GM19372 (cell line): ENCODE data around the gene CCDC85A.
"Not testable (repeated sequence)": the region's sequence is repeated elsewhere in the genome, so short reads cannot be mapped to it uniquely, and the experiment has no call there.

Experiments used
- ATAC-seq: cut with Tn5 transposase; IDR thresholded peaks from one replicate; pipeline ENCODE4 v1.9.1; 2021; ENCODE audit warnings: mild to moderate bottlenecking, low read depth, moderate library complexity; ENCODE audit not compliant: unreplicated experiment

The CCDC85A gene

DNA sequence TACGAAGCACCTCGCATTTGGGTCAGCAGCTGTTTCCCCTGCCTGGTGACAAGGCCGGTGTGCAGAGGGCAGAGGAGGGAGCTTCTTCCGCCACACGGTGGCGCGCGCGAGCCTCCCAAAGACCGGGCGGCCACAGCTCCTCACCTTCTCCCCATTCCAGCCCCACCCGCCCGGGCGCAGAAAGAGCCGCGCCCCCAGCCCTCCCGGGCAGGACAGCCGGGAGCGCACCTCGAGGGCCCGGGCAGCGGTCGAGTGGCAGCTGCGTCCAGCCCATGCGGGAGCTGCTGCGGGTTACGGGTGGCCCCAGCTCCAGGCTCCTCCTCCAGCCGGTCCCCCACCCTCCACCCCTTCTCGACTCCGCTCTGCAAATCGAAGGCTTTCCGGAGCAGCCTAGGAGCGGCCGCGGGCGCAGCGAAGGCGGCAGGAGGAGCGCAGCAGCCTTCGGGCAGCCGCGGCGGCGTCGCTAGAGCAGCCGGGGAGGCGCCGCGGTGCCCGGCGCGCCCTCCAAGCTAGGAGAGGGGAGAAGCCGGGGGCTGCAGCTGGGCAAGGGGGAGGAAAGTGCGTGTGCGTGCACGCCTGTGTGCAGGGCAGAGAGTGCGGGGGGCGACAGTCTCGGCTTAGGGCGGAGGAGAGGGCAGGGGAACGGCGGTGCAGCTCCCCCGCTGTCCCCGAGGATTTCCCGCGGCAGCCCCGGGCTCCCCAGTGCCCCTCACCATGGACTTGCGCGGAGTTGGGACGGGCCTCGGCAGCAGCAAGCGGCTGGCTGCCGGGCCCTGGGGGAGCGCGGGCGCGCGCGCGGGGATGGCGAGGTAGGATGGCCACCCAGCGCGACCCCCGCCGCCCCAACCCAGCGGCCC, at the start of gene CCDC85A:
Gene CCDC85A (plus strand): TSS at position 348 of the 857 bp plus-strand sequence. CDS start 635 bp downstream, outside the sequence.
- ATAC-seq: peak; percentile 95

DNA sequence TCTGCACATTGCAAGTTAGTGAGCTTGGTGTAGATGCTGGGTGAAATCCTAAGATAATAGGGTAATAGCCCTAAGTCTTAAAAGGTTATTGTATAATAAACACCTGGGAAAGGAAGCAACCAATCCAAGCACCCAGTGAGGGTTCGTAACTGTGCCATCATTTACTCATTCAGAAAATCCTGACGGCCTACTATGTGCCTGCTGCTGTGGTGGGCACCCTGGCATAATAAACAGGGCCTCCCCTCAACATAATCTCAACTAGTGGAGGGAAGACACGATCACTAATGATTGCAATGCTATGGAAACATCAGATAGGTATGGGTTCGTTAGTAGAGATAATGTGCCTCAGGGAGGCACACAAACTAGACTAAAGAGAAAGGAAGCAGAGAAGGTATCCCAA, 48.9 kb upstream of the CCDC85A start:
- ATAC-seq: no peak

DNA sequence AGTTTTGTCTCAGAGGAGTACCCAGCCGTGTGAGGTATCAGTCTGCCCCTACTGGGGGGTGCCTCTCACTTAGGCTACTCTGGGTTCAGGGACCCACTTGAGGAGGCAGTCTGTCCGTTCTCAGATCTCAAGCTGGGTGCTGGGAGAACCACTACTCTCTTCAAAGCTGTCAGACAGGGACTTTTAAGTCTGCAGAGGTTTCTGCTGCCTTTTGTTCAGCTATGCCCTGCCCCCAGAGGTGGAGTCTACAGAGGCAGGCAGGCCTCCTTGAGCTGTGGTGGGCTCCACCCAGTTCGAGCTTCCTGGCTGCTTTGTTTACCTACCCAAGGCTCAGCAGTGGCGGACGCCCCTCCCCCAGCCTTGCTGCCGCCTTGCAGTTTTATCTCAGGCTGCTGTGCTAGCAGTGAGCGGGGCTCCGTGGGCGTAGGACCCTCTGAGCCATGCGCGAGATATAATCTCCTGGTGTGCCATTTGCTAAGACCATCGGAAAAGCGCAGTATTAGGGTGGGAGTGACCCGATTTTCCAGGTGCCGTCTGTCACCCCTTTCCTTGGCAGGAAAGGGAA, 41.2 kb upstream of the CCDC85A start:
- ATAC-seq: not testable (repeated sequence)

DNA sequence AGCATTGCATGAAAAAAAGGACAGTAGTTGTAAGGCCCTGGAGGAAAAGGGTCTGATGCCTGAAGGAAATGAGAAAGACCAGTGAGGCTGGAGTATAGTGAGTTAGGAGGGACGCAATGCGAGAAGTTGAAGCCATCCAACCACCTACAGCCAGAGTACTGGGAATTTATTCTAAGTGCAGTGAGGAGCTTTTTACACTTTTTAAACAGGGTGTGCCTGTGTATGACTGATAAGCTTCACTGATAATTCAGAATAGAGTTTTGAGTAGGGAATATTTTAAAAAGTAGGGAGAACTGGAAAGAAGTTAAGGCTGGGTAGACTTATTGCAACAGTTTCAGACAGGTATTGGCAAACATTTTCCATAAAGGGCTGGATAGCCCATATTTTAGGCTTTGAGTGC, 35.9 kb upstream of the CCDC85A start:
- no peak for ATAC-seq

DNA sequence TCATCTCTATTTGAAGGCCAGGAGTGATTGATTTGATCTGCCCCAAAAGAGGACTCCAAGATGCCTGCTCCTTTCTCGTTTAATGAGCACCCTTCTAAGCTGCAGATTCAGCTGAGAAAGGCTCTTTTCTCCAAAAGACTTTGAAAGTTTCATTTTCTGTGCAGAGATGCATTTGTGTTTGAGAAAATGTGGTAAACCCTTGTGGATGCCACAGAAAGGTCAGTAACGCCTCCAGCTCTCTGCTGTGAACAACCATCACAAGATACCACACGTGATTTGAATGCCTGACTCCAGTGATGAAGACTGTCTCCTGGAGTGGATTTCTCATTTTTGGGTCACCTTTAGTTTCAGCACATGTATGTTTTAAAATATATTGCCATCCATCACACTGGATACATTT, 35.0 kb upstream of the CCDC85A start:
- ATAC-seq: no peak

DNA sequence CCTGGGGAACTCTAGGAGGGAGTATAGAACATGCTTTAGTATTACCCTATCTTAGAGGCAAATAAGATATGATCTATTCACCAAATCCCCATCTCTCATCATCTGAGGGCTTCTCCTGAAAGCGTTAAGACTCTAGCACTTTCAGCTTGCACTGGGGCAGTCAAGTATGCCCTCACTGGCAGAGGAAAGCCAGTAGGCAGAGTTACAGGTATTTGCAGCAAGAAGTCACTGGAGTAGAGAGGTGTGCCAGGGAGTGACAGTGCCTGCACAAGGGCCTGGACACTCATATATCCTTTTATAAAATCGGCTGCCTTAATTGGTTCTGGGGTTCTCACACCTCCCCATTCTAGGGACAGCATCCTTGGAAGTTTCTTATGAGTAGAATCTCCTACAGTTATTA, 31.9 kb upstream of the CCDC85A start:
- no peak for ATAC-seq

DNA sequence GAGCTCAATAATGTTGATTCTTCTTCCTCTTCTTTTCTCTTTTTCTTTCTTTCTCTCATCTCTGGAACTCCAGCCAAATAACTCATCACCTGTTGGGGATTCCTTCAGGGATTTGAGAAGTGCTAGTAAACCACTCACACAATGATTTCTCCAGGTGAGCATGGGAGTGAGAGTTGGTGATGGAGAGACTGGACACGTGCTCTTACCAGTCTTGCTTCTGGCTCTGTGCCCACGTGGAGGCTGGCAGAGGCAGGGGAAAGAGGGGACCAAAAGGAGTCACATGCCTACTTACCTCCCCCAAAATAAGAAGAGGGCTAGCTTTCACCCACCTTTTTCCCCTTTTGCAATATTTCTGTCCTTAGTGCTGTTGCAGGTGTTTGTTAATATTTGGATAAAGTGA, 28.6 kb upstream of the CCDC85A start:
- no peak for ATAC-seq

DNA sequence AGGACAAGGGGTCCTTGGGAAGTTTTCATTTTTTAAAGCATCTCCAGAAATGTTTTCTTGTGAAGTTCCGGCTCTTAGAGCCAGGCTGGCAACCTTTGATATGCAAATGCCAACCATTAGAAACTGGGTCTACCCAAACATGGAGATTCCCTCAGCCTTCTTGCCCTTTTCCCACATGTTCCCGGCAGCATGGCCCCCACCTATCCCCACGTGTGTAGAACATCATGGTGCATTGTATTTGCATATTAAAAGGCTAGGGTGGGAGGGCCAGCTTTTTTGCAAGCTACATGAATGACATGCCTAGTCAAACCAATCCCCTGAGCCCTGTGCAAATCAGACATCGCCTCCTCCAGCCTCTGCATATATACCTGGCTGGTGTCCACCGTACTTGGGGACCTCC, 23.9 kb upstream of the CCDC85A start:
- ATAC-seq: not testable (repeated sequence)

DNA sequence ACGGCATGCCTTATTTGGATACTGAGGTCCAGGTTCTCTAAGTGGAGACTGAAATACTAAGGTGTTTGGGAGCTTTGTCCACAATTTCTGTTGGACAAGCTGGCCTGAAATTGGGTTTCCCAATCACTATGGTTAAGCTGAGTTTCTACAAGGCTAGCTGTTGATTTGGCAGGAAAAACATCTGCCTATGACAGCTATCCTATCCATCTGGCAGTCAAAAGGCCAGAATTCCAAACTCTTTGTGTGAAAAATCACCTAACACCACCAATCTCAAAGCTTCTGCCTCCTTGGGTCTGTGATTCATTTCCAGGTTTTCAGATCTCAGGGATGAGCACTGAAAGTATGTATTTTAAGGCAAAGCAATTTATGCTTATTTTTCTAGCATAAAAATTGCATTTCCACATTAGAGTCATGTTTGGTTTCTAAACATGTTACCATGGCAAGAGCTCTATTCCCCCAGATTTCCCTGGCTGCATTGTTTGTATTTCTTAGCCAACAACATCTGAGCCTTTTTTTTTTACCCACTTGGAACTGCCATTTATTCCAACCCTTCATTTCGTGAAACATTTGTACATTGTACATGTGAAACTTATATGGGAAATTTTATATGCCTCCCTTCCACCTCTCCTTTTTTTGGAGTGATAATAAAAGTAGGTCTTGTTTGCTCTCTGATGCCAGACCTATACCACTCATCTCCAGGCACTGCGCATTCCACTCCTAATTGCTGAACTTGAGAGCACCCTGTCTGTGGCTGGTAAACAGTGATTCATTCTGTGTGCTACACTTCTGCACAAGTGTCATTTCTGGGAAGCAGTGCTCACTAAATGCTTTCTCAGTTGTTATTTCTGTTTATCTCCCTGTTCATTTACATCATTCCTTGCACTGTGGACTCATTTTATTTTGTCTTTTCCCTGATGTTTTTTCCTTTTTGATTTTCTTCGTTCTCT, 15.9 kb upstream of the CCDC85A start:
- no peak for ATAC-seq

DNA sequence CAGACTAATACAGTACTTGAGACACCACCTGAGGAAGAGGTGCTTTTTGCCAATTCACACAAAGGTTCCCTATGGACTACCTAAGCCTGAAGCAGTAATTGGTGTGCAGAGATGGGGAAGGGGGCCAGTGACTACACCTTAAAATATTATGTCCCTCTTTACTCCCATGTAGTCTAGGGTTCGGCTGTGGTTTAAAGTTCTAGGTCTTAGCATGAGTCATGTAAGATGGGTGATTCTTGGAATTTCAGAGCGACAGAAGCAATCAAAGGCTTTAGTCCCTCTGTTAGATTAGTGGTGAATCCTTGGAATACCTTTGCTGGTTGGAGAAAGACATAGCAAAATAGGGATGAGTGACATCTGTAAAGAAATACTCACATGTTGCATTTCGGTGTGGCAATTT, 14.3 kb upstream of the CCDC85A start:
- no peak for ATAC-seq

DNA sequence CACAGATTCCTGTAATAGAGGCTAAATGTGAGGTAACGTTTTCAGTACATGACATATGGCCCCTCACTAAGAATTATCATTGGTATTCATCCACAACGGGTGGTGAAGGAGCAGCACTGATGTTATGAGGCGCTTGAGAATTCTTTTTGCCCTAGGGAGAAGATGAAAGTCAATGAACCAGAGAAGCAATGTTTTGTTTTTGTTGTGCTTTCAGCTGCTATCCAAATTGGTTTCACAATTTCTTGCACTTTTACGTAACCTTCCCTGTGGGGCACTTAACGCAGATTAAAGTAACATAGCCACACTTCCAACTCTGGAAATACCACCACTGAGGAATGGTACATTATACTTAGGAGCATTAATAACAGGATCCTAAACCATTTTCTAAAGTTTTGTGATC, 13.3 kb upstream of the CCDC85A start:
- ATAC-seq: no peak

DNA sequence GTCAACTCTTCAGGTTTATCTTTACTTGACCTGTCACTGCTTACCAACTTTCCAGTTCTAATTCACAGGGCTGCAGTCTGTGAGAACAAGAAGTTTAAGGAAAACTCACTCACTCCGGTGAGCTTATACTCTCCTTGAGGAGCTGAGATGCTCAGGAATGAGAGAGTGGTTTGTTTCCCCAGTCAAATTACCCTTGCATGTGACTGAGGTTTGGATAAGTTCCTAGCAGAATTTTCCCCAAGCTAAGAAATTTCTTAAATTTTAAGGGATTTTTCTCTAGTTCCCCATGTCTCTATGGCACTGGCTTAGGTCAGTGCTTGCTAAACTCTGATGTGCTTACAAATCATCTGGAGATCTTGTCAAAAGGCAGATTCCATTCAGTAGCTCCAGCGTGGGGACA, 12.8 kb upstream of the CCDC85A start:
- no peak for ATAC-seq

DNA sequence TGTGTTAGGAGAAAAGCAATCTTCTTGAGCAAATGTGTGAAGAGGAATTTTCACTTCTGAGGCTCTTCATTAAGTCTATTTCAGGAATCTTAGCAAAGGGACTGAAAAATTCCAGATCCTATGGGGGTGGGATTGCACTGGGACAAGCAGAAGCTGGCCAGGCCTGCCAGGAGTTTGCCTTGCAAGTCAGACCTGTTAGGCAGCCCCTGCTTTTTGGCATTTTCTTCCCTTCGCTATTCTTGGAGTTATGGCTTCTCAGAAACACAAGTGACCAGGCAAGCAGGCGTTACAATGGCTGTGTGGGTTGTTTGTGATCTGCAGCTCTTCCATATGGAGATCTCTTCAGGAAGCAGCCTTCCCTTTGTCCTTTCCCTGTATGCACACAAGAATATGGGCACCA, 8.0 kb upstream of the CCDC85A start:
- no peak for ATAC-seq

DNA sequence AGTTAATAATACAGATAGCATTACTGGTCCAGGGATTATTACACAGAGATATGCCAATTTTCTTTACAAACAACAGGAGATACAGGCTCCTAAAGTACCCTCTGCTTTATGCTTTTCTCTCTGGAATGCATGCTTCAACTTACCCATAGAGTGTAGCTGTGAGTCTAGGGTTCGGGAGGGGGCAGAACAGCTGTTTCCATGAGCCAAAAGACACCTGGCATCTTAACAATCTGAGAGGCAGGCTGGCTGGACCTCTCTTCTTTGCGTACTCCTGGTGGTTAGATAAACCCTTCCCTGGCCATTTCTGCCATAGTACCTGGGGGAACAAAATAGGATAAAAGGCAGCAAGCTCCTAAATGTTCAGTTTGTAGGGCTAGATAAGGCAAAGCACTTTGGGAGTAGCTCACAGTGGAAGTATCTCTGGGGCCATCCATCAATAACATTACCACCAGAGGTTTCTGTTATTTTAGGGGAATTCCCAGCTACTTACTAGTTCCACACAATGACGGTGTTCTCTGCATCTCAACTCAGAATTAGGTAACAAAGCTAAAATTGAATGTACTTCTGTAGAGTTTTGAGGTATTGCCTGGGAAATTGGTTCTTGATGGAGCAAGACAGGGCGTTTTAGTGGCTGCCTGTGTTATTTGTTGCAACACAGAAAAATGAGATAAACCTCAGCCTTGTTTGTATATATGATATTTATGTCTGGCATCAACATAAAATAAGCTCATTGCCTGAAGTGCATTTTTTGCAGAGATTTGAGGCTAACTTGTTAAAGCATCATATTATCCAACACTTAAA, 6.2 kb upstream of the CCDC85A start:
- ATAC-seq: peak; percentile 62

DNA sequence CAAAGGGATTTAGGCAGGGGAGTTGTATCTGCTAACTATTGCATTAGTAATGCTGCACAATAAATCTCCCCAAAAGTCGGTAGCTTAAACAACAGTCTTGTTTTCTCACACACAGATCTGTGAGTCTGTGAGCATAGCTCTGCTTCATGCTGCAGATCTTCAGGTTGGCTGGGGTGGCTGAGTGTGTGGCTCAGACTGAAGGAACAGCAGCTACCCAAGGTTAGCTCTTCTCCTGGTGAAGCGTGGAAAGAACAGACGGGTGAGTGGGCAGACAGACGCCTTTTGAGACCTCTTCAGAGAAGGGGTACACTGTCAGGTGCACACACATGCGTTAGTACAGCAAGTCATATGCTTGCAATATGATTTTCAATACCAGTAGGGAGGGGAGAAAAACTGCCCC, 3.9 kb upstream of the CCDC85A start:
- no peak for ATAC-seq

DNA sequence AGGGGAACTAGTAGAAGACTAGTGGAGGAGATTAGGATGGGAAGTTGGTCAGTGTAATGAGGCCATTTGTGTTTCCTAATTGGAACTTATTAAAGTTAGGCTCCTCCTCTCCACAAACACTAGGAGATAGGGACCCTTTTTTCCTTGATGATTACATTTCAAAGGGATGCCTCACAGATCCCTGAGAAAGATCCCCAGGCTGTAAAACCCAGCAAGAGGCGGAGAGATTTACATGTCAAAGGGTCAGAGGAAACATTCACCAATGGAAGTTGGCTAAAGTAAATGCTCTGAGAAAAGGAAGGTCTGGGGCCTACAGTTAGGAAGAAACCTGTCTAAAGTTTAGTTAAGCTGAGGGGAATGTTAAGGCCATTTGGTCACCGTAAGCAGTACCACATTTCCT, 1.4 kb upstream of the CCDC85A start:
- ATAC-seq: no peak

DNA sequence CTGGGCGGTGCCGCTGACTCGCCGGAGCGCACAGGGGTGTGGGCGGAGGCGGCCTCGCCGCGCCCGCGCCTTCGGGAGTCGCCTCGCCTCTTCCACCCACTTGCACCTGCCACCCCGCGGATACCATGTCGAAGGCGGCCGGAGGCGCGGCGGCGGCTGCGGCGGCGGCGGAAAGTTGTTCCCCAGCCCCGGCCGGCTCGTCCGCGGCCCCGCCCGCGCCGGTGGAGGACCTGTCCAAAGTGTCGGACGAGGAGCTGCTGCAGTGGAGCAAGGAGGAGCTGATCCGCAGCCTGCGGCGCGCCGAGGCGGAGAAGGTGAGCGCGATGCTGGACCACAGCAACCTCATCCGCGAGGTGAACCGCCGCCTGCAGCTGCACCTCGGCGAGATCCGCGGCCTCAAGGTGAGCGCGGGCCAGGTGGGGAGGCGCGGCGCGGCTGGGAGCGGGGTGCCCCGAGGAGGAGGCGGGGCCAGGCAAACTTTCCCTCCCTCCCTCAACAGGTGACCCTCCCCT, 766 bp downstream of the CCDC85A start:
- ATAC-seq: peak; percentile 17

DNA sequence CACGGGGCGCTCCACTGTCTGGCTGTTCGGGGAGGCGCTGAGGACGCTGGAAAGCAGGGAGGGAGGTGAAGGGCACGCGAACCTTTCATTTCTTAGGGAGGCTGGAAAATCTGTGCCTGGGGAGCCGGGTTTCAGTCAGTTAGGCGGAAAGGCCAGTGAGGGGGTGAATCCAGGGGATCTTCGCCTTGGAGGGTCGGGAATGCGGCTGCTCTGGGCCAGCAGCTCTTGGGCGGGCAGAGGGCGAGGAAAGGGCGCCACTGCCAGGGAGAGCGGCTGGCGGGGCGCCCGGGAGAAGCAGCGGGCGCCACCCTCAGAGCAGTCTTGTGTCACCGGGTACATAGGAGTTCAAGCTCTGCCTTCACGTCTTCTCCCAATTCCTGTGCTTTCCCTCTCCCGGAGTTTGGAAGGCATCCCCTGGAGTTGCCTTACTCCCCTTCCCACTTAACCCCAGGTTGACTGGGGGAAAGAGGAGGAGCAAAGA, 1.4 kb downstream of the CCDC85A start:
- no peak for ATAC-seq

DNA sequence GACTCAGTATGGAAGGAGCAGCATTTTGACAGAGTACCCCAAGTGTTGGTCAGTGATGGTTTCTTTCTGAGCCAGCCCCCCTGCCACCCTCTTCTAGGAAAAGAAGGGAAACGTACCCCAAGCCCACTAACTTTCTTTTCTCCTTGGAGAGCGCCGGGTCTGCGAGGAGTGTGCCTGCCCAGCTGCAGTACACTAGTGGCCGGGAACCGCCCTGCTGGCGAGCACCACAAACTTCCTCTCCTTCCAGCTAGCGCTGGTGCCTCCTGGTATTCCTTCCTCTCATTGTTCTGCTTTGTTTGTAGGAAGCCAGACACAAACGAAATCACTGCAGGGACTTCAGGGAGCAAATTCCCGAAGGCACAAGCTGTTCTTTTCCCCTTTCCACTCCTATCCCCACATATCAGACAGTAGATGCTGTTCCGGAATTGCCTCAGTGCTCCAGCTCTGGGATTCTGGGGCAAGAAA, 1.8 kb downstream of the CCDC85A start:
- no peak for ATAC-seq

DNA sequence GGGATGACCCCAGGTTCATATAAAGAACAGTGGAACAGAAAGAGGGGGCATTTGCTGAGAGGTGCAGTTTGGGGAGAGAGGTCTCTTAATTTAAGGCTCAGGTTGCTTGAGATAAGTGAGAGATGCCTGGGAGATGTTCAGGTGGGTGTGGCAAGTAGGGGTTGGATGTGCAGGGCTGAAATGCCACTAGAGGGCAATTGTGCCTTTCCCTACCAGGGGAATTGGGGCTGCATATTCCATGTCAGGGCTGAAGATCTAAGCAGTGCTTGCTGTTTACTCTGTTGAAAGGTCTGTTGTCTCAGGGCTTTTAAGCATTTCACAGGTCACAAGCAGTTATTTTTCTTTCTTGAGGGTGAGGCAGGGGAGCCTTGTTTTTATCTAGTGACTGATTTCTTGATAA, 7.8 kb downstream of the CCDC85A start:
- ATAC-seq: no peak
